Mesendoderm (in vitro differentiated cells): ENCODE results near the gene RNF148.

Experiments used
- DNase-seq: peaks from one replicate; pipeline ENCODE4 v3.0.0; 2013
- H2AK5ac ChIP-seq: 2 replicates; pipeline ENCODE4 v1.6.1; 2013; ENCODE audit warnings: low read length, inconsistent platforms
- H2BK120ac ChIP-seq: 2 replicates; pipeline ENCODE4 v1.6.1; 2013; ENCODE audit warnings: low read depth, mild to moderate bottlenecking, low read length, moderate library complexity, mixed read lengths
- H2BK15ac ChIP-seq: replicated peaks from 2 replicates; pipeline ENCODE4 v1.6.1; 2013; ENCODE audit warnings: low read depth, mild to moderate bottlenecking, moderate library complexity
- H2BK5ac ChIP-seq: 2 replicates; pipeline ENCODE4 v1.6.1; 2013; ENCODE audit warnings: low read length, inconsistent platforms
- H3K18ac ChIP-seq: 2 replicates; pipeline ENCODE4 v1.6.1; 2013; ENCODE audit warnings: mild to moderate bottlenecking, low read length, mixed read lengths
- H3K23ac ChIP-seq: one replicate; pipeline ENCODE4 v1.6.1; 2013; ENCODE audit warnings: low read length
- H3K27ac ChIP-seq: 2 replicates; pipeline ENCODE4 v1.5.1; 2013; ENCODE audit warnings: low read depth, mild to moderate bottlenecking, inconsistent platforms, low read length, moderate library complexity
- H3K27me3 ChIP-seq: 2 replicates; pipeline ENCODE4 v1.6.1; 2013; ENCODE audit warnings: low read length, control low read depth, mild to moderate bottlenecking, inconsistent platforms; ENCODE audit not compliant: insufficient read depth, poor library complexity
- H3K36me3 ChIP-seq: 2 replicates; pipeline ENCODE4 v1.6.1; 2013; ENCODE audit warnings: low read length, inconsistent platforms; ENCODE audit not compliant: control insufficient read depth, insufficient read depth
- H3K4ac ChIP-seq: one replicate; pipeline ENCODE4 v1.6.1; 2013; ENCODE audit warnings: low read depth, mild to moderate bottlenecking, low read length, moderate library complexity
- H3K4me1 ChIP-seq: 2 replicates; pipeline ENCODE4 v1.6.1; 2013; ENCODE audit warnings: low read depth, low read length, inconsistent platforms; ENCODE audit not compliant: control insufficient read depth
- H3K4me2 ChIP-seq: 2 replicates; pipeline ENCODE4 v1.6.1; 2013; ENCODE audit warnings: low read length
- H3K4me3 ChIP-seq: 2 replicates; pipeline ENCODE4 v1.5.1; 2013; ENCODE audit warnings: mild to moderate bottlenecking, low read length
- H3K56ac ChIP-seq: one replicate; pipeline ENCODE4 v1.6.1; 2013; ENCODE audit warnings: low read length
- H3K79me1 ChIP-seq: 2 replicates; pipeline ENCODE4 v1.6.1; 2013; ENCODE audit warnings: low read length, inconsistent platforms
- H3K79me2 ChIP-seq: 2 replicates; pipeline ENCODE4 v1.6.1; 2013; ENCODE audit warnings: mild to moderate bottlenecking, low read length; ENCODE audit not compliant: control insufficient read depth, insufficient read depth
- H3K9ac ChIP-seq: 2 replicates; pipeline ENCODE4 v1.6.1; 2013; ENCODE audit warnings: low read length, inconsistent platforms
- H4K5ac ChIP-seq: one replicate; pipeline ENCODE4 v1.6.1; 2013; ENCODE audit warnings: low read length
- H4K8ac ChIP-seq: one replicate; pipeline ENCODE4 v1.6.1; 2013; ENCODE audit warnings: low read depth, mild to moderate bottlenecking, control low read depth, low read length, moderate library complexity
- WGBS: extraction: QIAGEN DNeasy Blood & Tissue Kit; methylation state at CpG from one replicate; pipeline ENCODE4 v1.1.7; 2013; ENCODE audit warnings: low lambda C conversion rate, missing lambda C conversion rate; ENCODE audit not compliant: insufficient coverage; ENCODE audit errors: extremely low coverage; 5-methylcytosine and 5-hydroxymethylcytosine counted together

The RNF148 gene

GRCh38 chr7:122699017-122699416, 3.7 kb downstream of the RNF148 start, which contains the start of gene RNF133:
RNF133 (minus strand) TSS chr7:122699117; CDS start chr7:122698918, 199 bp downstream.
- H3K18ac ChIP-seq, result no peak within 1 kb of the TSS
- no peaks in the 10 kb centered on the region for H3K27me3 ChIP-seq
- no peak within 1 kb of the TSS for H3K56ac ChIP-seq
- no peak within 1 kb of the TSS for H3K9ac ChIP-seq
- no peak within 1 kb of the TSS for H3K4me3 ChIP-seq
- DNase-seq, result no peak
- no peak within 1 kb of the TSS for H2AK5ac ChIP-seq
- H2BK15ac ChIP-seq, result no peak within 1 kb of the TSS
- H2BK5ac ChIP-seq, result no peak within 1 kb of the TSS
- H3K79me1 ChIP-seq, result no peaks in the 10 kb centered on the region
- H4K5ac ChIP-seq, result no peak within 1 kb of the TSS
- no peaks in the 10 kb centered on the region for H3K79me2 ChIP-seq
- H3K4me1 ChIP-seq, result no peaks in the 10 kb centered on the region
- no peak within 1 kb of the TSS for H2BK120ac ChIP-seq
- no peak within 1 kb of the TSS for H3K4ac ChIP-seq
- H3K4me2 ChIP-seq, result no peak within 1 kb of the TSS
- no peak within 1 kb of the TSS for H3K23ac ChIP-seq
- H3K36me3 ChIP-seq, result no peaks in the 10 kb centered on the region
- no peak within 1 kb of the TSS for H4K8ac ChIP-seq
- H3K27ac ChIP-seq, result no peak within 1 kb of the TSS

GRCh38 chr7:122695816-122696215, 6.9 kb downstream of the RNF148 start:
- H3K18ac ChIP-seq, result no peak overlapping the region
- H2AK5ac ChIP-seq, result no peak overlapping the region
- no peak overlapping the region for H3K9ac ChIP-seq
- H3K4me1 ChIP-seq, result no peaks in the 10 kb centered on the region
- H3K79me2 ChIP-seq, result no peaks in the 10 kb centered on the region
- no peak overlapping the region for H2BK15ac ChIP-seq
- no peak overlapping the region for H4K5ac ChIP-seq
- no peak overlapping the region for H3K23ac ChIP-seq
- no peak overlapping the region for H3K56ac ChIP-seq
- H2BK5ac ChIP-seq, result no peak overlapping the region
- DNase-seq, result no peak
- H3K4me2 ChIP-seq, result no peak overlapping the region
- no peaks in the 10 kb centered on the region for H3K79me1 ChIP-seq
- H3K36me3 ChIP-seq, result no peaks in the 10 kb centered on the region
- no peak overlapping the region for H2BK120ac ChIP-seq
- H3K4me3 ChIP-seq, result no peak overlapping the region
- H4K8ac ChIP-seq, result no peak overlapping the region
- WGBS, result no CpG with 5 or more reads among the region's 1 CpG
- no peak overlapping the region for H3K27ac ChIP-seq
- no peaks in the 10 kb centered on the region for H3K27me3 ChIP-seq
- H3K4ac ChIP-seq, result no peak overlapping the region

GRCh38 chr7:122694697-122695096, 8.0 kb downstream of the RNF148 start:
- Histone ChIP-seq H3K79me2 (no peaks in the 10 kb centered on the region), H3K36me3 (no peaks in the 10 kb centered on the region), H3K18ac (no peak overlapping the region), H3K23ac (no peak overlapping the region), H3K4me2 (no peak overlapping the region), H3K27ac (no peak overlapping the region), H4K8ac (no peak overlapping the region), H3K79me1 (no peaks in the 10 kb centered on the region), H2BK15ac (no peak overlapping the region), H3K4ac (no peak overlapping the region), H2BK5ac (no peak overlapping the region), H2BK120ac (no peak overlapping the region), H2AK5ac (no peak overlapping the region), H3K9ac (no peak overlapping the region), H3K4me3 (no peak overlapping the region), H3K4me1 (no peaks in the 10 kb centered on the region), H4K5ac (no peak overlapping the region), H3K56ac (no peak overlapping the region), H3K27me3 (no peaks in the 10 kb centered on the region)
- WGBS, result no CpG with 5 or more reads among the region's 2 CpGs
- DNase-seq, result no peak

GRCh38 chr7:122692769-122693309, 9.9 kb downstream of the RNF148 start:
- Histone ChIP-seq H3K79me1 (no peaks in the 10 kb centered on the region), H3K23ac (no peak overlapping the region), H3K18ac (no peak overlapping the region), H2BK5ac (no peak overlapping the region), H3K27me3 (no peaks in the 10 kb centered on the region), H4K5ac (no peak overlapping the region), H3K4me1 (no peaks in the 10 kb centered on the region), H3K56ac (no peak overlapping the region), H2BK15ac (no peak overlapping the region), H3K79me2 (no peaks in the 10 kb centered on the region), H2AK5ac (no peak overlapping the region), H4K8ac (no peak overlapping the region), H3K4ac (no peak overlapping the region), H3K27ac (no peak overlapping the region), H3K9ac (no peak overlapping the region), H3K4me2 (no peak overlapping the region), H3K4me3 (no peak overlapping the region), H3K36me3 (no peaks in the 10 kb centered on the region), H2BK120ac (no peak overlapping the region)
- no peak for DNase-seq
- WGBS, result no CpG with 5 or more reads among the region's 3 CpGs

GRCh38 chr7:122691569-122692235, 11.0 kb downstream of the RNF148 start:
- Histone ChIP-seq H3K27ac (no peak overlapping the region), H3K79me2 (no peaks in the 10 kb centered on the region)

More at GRCh38 chr7:122691569-122692235, 11.0 kb downstream of the RNF148 start:
- no peak overlapping the region for H2BK15ac ChIP-seq
- H3K18ac ChIP-seq, result no peak overlapping the region
- no peak overlapping the region for H3K56ac ChIP-seq
- H3K4me2 ChIP-seq, result no peak overlapping the region
- WGBS, result no CpG with 5 or more reads among the region's 14 CpGs
- no peak overlapping the region for H3K9ac ChIP-seq
- no peak overlapping the region for H3K23ac ChIP-seq
- no peaks in the 10 kb centered on the region for H3K27me3 ChIP-seq
- no peak for DNase-seq
- no peak overlapping the region for H2BK120ac ChIP-seq
- no peak overlapping the region for H2BK5ac ChIP-seq
- no peaks in the 10 kb centered on the region for H3K79me1 ChIP-seq
- H4K8ac ChIP-seq, result no peak overlapping the region
- no peak overlapping the region for H3K4me3 ChIP-seq
- H2AK5ac ChIP-seq, result no peak overlapping the region
- no peak overlapping the region for H4K5ac ChIP-seq
- H3K36me3 ChIP-seq, result no peaks in the 10 kb centered on the region
- no peaks in the 10 kb centered on the region for H3K4me1 ChIP-seq
- no peak overlapping the region for H3K4ac ChIP-seq
